Skeletal muscle tissue (tissue), 4 donors: ENCODE data around the gene EXOC4. TPM values are rescaled to one million over a fixed set of nuclear protein-coding genes. Genes with fewer than 3 reads are reported as not detected.

ENCODE experiments used
- H3K27ac ChIP-seq: one replicate; pipeline ENCODE4 v1.7.0; 2013; ENCODE audit warnings: mild to moderate bottlenecking, low read depth, low read length, inconsistent platforms
- H3K27me3 ChIP-seq, 3 donors: one replicate each; pipeline ENCODE4 v1.7.0; 2013; ENCODE audit warnings: low read length in 3 of 3; ENCODE audit not compliant: control insufficient read depth in 3 of 3, insufficient read depth in 3 of 3
- H3K36me3 ChIP-seq, 3 donors: one replicate each; pipeline ENCODE4 v1.7.0; 2013; ENCODE audit warnings: low read length in 3 of 3; ENCODE audit not compliant: control insufficient read depth in 3 of 3, insufficient read depth in 3 of 3
- H3K4me1 ChIP-seq, 3 donors: one replicate each; pipeline ENCODE4 v1.7.0; 2013; ENCODE audit warnings: low read length in 3 of 3, mild to moderate bottlenecking in 3 of 3; ENCODE audit not compliant: control insufficient read depth in 3 of 3, insufficient read depth in 3 of 3
- H3K4me3 ChIP-seq, 3 donors: one replicate each; pipeline ENCODE4 v1.7.0; 2013; ENCODE audit warnings: low read length in 3 of 3
- H3K9ac ChIP-seq, 3 donors: one replicate each; pipeline ENCODE4 v1.7.0; 2013; ENCODE audit warnings: low read length in 3 of 3, mild to moderate bottlenecking in 3 of 3, moderate library complexity in 2 of 3, low read depth in 1 of 3
- H3K9me3 ChIP-seq, 3 donors: one replicate each; pipeline ENCODE4 v1.7.0; 2013; ENCODE audit warnings: low read length in 3 of 3; ENCODE audit not compliant: control insufficient read depth in 3 of 3
- total RNA-seq: library from RNA; depleted of rRNA; stranded (reverse); fragments of >200 nt; gene quantifications from one replicate; pipeline ENCODE4 v1.2.3, GENCODE V29; 2014
- donor health status: Osteomylitis.

The EXOC4 gene
- total RNA-seq, 1 donor from 2014 or later: 129 TPM

GRCh38 chr7:133395551-133395950 is 142.7 kb downstream of the EXOC4 start:
- Histone ChIP-seq H3K4me3 (no peak overlapping the region), H3K9ac (no peak overlapping the region), H3K4me1 (peaks cover 4 to 7% (median 5%) of the 10 kb centered on the region in 3 donors), H3K36me3 (no peaks in the 10 kb centered on the region), H3K27ac (no peak overlapping the region), H3K9me3 (no peaks in the 10 kb centered on the region), H3K27me3 (no peaks in the 10 kb centered on the region)

- Histone ChIP-seq H3K9ac (no peak overlapping the region), H3K4me1 (no peaks in the 10 kb centered on the region), H3K9me3 (no peaks in the 10 kb centered on the region), H3K27me3 (no peaks in the 10 kb centered on the region), H3K27ac (no peak overlapping the region), H3K36me3 (no peaks in the 10 kb centered on the region), H3K4me3 (no peak overlapping the region)
These were observed 145.6 kb downstream of the EXOC4 start for GRCh38 chr7:133398506-133398905.

GRCh38 chr7:133401225-133401624 is 148.3 kb downstream of the EXOC4 start:
- Histone ChIP-seq H3K27ac (no peak overlapping the region), H3K4me3 (no peak overlapping the region), H3K9ac (no peak overlapping the region), H3K4me1 (no peaks in the 10 kb centered on the region), H3K9me3 (no peaks in the 10 kb centered on the region), H3K27me3 (no peaks in the 10 kb centered on the region), H3K36me3 (no peaks in the 10 kb centered on the region)

- H3K4me1 ChIP-seq: no peaks in the 10 kb centered on the region
- no peaks in the 10 kb centered on the region for H3K9me3 ChIP-seq
- H3K36me3 ChIP-seq: no peaks in the 10 kb centered on the region
- H3K9ac ChIP-seq: no peak overlapping the region
- no peak overlapping the region for H3K27ac ChIP-seq
- no peak overlapping the region for H3K4me3 ChIP-seq
- no peaks in the 10 kb centered on the region for H3K27me3 ChIP-seq
These were observed 155.3 kb downstream of the EXOC4 start for GRCh38 chr7:133408212-133408611.

- no peaks in the 10 kb centered on the region for H3K9me3 ChIP-seq
- H3K4me3 ChIP-seq: no peak overlapping the region
- no peaks in the 10 kb centered on the region for H3K36me3 ChIP-seq
- no peak overlapping the region for H3K9ac ChIP-seq
- no peak overlapping the region for H3K27ac ChIP-seq
- no peaks in the 10 kb centered on the region for H3K27me3 ChIP-seq
- H3K4me1 ChIP-seq: no peaks in the 10 kb centered on the region
These were observed 156.5 kb downstream of the EXOC4 start for GRCh38 chr7:133409421-133409820.

GRCh38 chr7:133409966-133410365 is 157.1 kb downstream of the EXOC4 start:
- H3K4me3 ChIP-seq: no peak overlapping the region

GRCh38 chr7:133411395-133411794 is 158.5 kb downstream of the EXOC4 start:
- Histone ChIP-seq H3K27me3 (no peaks in the 10 kb centered on the region), H3K9ac (no peak overlapping the region), H3K36me3 (no peaks in the 10 kb centered on the region), H3K4me1 (no peaks in the 10 kb centered on the region), H3K27ac (no peak overlapping the region), H3K9me3 (no peaks in the 10 kb centered on the region), H3K4me3 (no peak overlapping the region)

More at GRCh38 chr7:133409966-133410365, 157.1 kb downstream of the EXOC4 start:
- H3K9ac ChIP-seq: no peak overlapping the region
- H3K27me3 ChIP-seq: no peaks in the 10 kb centered on the region
- no peaks in the 10 kb centered on the region for H3K4me1 ChIP-seq
- H3K9me3 ChIP-seq: no peaks in the 10 kb centered on the region
- H3K27ac ChIP-seq: no peak overlapping the region
- H3K36me3 ChIP-seq: no peaks in the 10 kb centered on the region

- H3K36me3 ChIP-seq: no peaks in the 10 kb centered on the region
- H3K9me3 ChIP-seq: no peaks in the 10 kb centered on the region
- no peak overlapping the region for H3K4me3 ChIP-seq
- no peaks in the 10 kb centered on the region for H3K4me1 ChIP-seq
- no peak overlapping the region for H3K9ac ChIP-seq
- no peaks in the 10 kb centered on the region for H3K27me3 ChIP-seq
- no peak overlapping the region for H3K27ac ChIP-seq
These were observed 160.1 kb downstream of the EXOC4 start for GRCh38 chr7:133412942-133413341.

- Histone ChIP-seq H3K27ac (no peak overlapping the region), H3K4me1 (no peaks in the 10 kb centered on the region), H3K9me3 (no peaks in the 10 kb centered on the region), H3K27me3 (no peaks in the 10 kb centered on the region), H3K36me3 (no peaks in the 10 kb centered on the region), H3K9ac (no peak overlapping the region), H3K4me3 (no peak overlapping the region)
These were observed 166.2 kb downstream of the EXOC4 start for GRCh38 chr7:133419041-133419440.

GRCh38 chr7:133423618-133424017 is 170.7 kb downstream of the EXOC4 start:
- H3K9me3 ChIP-seq: no peaks in the 10 kb centered on the region
- H3K27me3 ChIP-seq: no peaks in the 10 kb centered on the region

GRCh38 chr7:133428326-133428725 is 175.4 kb downstream of the EXOC4 start:
- Histone ChIP-seq H3K4me1 (no peaks in the 10 kb centered on the region), H3K9ac (no peak overlapping the region), H3K27ac (no peak overlapping the region), H3K36me3 (peaks cover 0 to 5% (median 0%) of the 10 kb centered on the region in 3 donors), H3K27me3 (no peaks in the 10 kb centered on the region), H3K9me3 (no peaks in the 10 kb centered on the region), H3K4me3 (no peak overlapping the region)

More at GRCh38 chr7:133423618-133424017, 170.7 kb downstream of the EXOC4 start:
- Histone ChIP-seq H3K9ac (no peak overlapping the region), H3K4me1 (no peaks in the 10 kb centered on the region), H3K4me3 (no peak overlapping the region), H3K27ac (no peak overlapping the region), H3K36me3 (peaks cover 0 to 5% (median 0%) of the 10 kb centered on the region in 3 donors)
